ENCODE data around the gene DNAH9.

The DNAH9 gene

GRCh38 chr17:11736613-11737312, 138.5 kb downstream of the DNAH9 start:
- Histone ChIP-seq H3K27me3 (ENCODE audit: control insufficient read depth, insufficient read depth, low read length) (no peaks in the 10 kb centered on the region), H3K4me1 (ENCODE audit: control insufficient read depth, low read depth, low read length) (no peaks in the 10 kb centered on the region), H3K9me3 (ENCODE audit: control insufficient read depth, low read depth, low read length) (no peaks in the 10 kb centered on the region), H3K4me3 (ENCODE audit: low read length) (no peak overlapping the region), H3K27ac (ENCODE audit: low read length) (no peak overlapping the region), H3K36me3 (ENCODE audit: control insufficient read depth, low read depth, low read length) (no peaks in the 10 kb centered on the region), H3K9ac (ENCODE audit: low read length) (no peak overlapping the region)

GRCh38 chr17:11737313-11737679, 139.0 kb downstream of the DNAH9 start:
- Histone ChIP-seq H3K4me1 (ENCODE audit: control insufficient read depth, low read depth, low read length) (no peaks in the 10 kb centered on the region), H3K36me3 (ENCODE audit: control insufficient read depth, low read depth, low read length) (no peaks in the 10 kb centered on the region), H3K9me3 (ENCODE audit: control insufficient read depth, low read depth, low read length) (no peaks in the 10 kb centered on the region), H3K4me3 (ENCODE audit: low read length) (no peak overlapping the region), H3K27me3 (ENCODE audit: control insufficient read depth, insufficient read depth, low read length) (no peaks in the 10 kb centered on the region), H3K27ac (ENCODE audit: low read length) (no peak overlapping the region), H3K9ac (ENCODE audit: low read length) (no peak overlapping the region)

- no peaks in the 10 kb centered on the region for H3K27me3 ChIP-seq (ENCODE audit: control insufficient read depth, insufficient read depth, low read length)
- H3K9me3 ChIP-seq (ENCODE audit: control insufficient read depth, low read depth, low read length) = no peaks in the 10 kb centered on the region
- no peaks in the 10 kb centered on the region for H3K36me3 ChIP-seq (ENCODE audit: control insufficient read depth, low read depth, low read length)
- H3K4me1 ChIP-seq (ENCODE audit: control insufficient read depth, low read depth, low read length) = no peaks in the 10 kb centered on the region
- no peak overlapping the region for H3K4me3 ChIP-seq (ENCODE audit: low read length)
- no peak overlapping the region for H3K27ac ChIP-seq (ENCODE audit: low read length)
- H3K9ac ChIP-seq (ENCODE audit: low read length) = no peak overlapping the region
These were observed 139.9 kb downstream of the DNAH9 start for GRCh38 chr17:11738151-11738550.

- H3K9me3 ChIP-seq (ENCODE audit: control insufficient read depth, low read depth, low read length) = no peaks in the 10 kb centered on the region
- no peaks in the 10 kb centered on the region for H3K4me1 ChIP-seq (ENCODE audit: control insufficient read depth, low read depth, low read length)
- H3K9ac ChIP-seq (ENCODE audit: low read length) = no peak overlapping the region
- H3K27ac ChIP-seq (ENCODE audit: low read length) = no peak overlapping the region
- no peaks in the 10 kb centered on the region for H3K27me3 ChIP-seq (ENCODE audit: control insufficient read depth, insufficient read depth, low read length)
- H3K4me3 ChIP-seq (ENCODE audit: low read length) = no peak overlapping the region
- no peaks in the 10 kb centered on the region for H3K36me3 ChIP-seq (ENCODE audit: control insufficient read depth, low read depth, low read length)
These were observed 141.1 kb downstream of the DNAH9 start for GRCh38 chr17:11739351-11739750.

GRCh38 chr17:11739848-11740247, 141.6 kb downstream of the DNAH9 start:
- H3K9ac ChIP-seq (ENCODE audit: low read length) = no peak overlapping the region
- no peak overlapping the region for H3K27ac ChIP-seq (ENCODE audit: low read length)
- H3K9me3 ChIP-seq (ENCODE audit: control insufficient read depth, low read depth, low read length) = no peaks in the 10 kb centered on the region
- no peaks in the 10 kb centered on the region for H3K27me3 ChIP-seq (ENCODE audit: control insufficient read depth, insufficient read depth, low read length)
- H3K4me1 ChIP-seq (ENCODE audit: control insufficient read depth, low read depth, low read length) = no peaks in the 10 kb centered on the region
- H3K4me3 ChIP-seq (ENCODE audit: low read length) = no peak overlapping the region
- no peaks in the 10 kb centered on the region for H3K36me3 ChIP-seq (ENCODE audit: control insufficient read depth, low read depth, low read length)

- Histone ChIP-seq H3K9me3 (ENCODE audit: control insufficient read depth, low read depth, low read length) (no peaks in the 10 kb centered on the region), H3K4me1 (ENCODE audit: control insufficient read depth, low read depth, low read length) (no peaks in the 10 kb centered on the region), H3K27ac (ENCODE audit: low read length) (no peak overlapping the region), H3K9ac (ENCODE audit: low read length) (no peak overlapping the region), H3K27me3 (ENCODE audit: control insufficient read depth, insufficient read depth, low read length) (no peaks in the 10 kb centered on the region), H3K4me3 (ENCODE audit: low read length) (no peak overlapping the region), H3K36me3 (ENCODE audit: control insufficient read depth, low read depth, low read length) (no peaks in the 10 kb centered on the region)
These were observed 144.6 kb downstream of the DNAH9 start for GRCh38 chr17:11742886-11743285.

- Histone ChIP-seq H3K4me3 (ENCODE audit: low read length) (no peak overlapping the region), H3K4me1 (ENCODE audit: control insufficient read depth, low read depth, low read length) (no peaks in the 10 kb centered on the region), H3K9me3 (ENCODE audit: control insufficient read depth, low read depth, low read length) (no peaks in the 10 kb centered on the region), H3K27ac (ENCODE audit: low read length) (no peak overlapping the region), H3K9ac (ENCODE audit: low read length) (no peak overlapping the region), H3K27me3 (ENCODE audit: control insufficient read depth, insufficient read depth, low read length) (no peaks in the 10 kb centered on the region), H3K36me3 (ENCODE audit: control insufficient read depth, low read depth, low read length) (no peaks in the 10 kb centered on the region)
These were observed 146.4 kb downstream of the DNAH9 start for GRCh38 chr17:11744696-11745095.

GRCh38 chr17:11747441-11747840, 149.2 kb downstream of the DNAH9 start:
- no peaks in the 10 kb centered on the region for H3K27me3 ChIP-seq (ENCODE audit: control insufficient read depth, insufficient read depth, low read length)
- no peak overlapping the region for H3K9ac ChIP-seq (ENCODE audit: low read length)
- H3K4me3 ChIP-seq (ENCODE audit: low read length) = no peak overlapping the region
- H3K36me3 ChIP-seq (ENCODE audit: control insufficient read depth, low read depth, low read length) = no peaks in the 10 kb centered on the region
- H3K27ac ChIP-seq (ENCODE audit: low read length) = no peak overlapping the region
- H3K9me3 ChIP-seq (ENCODE audit: control insufficient read depth, low read depth, low read length) = no peaks in the 10 kb centered on the region
- H3K4me1 ChIP-seq (ENCODE audit: control insufficient read depth, low read depth, low read length) = no peaks in the 10 kb centered on the region

GRCh38 chr17:11757815-11758214, 159.5 kb downstream of the DNAH9 start:
- Histone ChIP-seq H3K36me3 (ENCODE audit: control insufficient read depth, low read depth, low read length) (no peaks in the 10 kb centered on the region), H3K4me3 (ENCODE audit: low read length) (no peak overlapping the region), H3K4me1 (ENCODE audit: control insufficient read depth, low read depth, low read length) (no peaks in the 10 kb centered on the region), H3K27ac (ENCODE audit: low read length) (no peak overlapping the region), H3K27me3 (ENCODE audit: control insufficient read depth, insufficient read depth, low read length) (no peaks in the 10 kb centered on the region), H3K9me3 (ENCODE audit: control insufficient read depth, low read depth, low read length) (no peaks in the 10 kb centered on the region), H3K9ac (ENCODE audit: low read length) (no peak overlapping the region)

- H3K9ac ChIP-seq (ENCODE audit: low read length) = no peak overlapping the region
- H3K4me3 ChIP-seq (ENCODE audit: low read length) = no peak overlapping the region
- H3K27ac ChIP-seq (ENCODE audit: low read length) = no peak overlapping the region
- no peaks in the 10 kb centered on the region for H3K27me3 ChIP-seq (ENCODE audit: control insufficient read depth, insufficient read depth, low read length)
- H3K36me3 ChIP-seq (ENCODE audit: control insufficient read depth, low read depth, low read length) = no peaks in the 10 kb centered on the region
- H3K9me3 ChIP-seq (ENCODE audit: control insufficient read depth, low read depth, low read length) = no peaks in the 10 kb centered on the region
- H3K4me1 ChIP-seq (ENCODE audit: control insufficient read depth, low read depth, low read length) = no peaks in the 10 kb centered on the region
These were observed 169.8 kb downstream of the DNAH9 start for GRCh38 chr17:11768106-11768505.

- Histone ChIP-seq H3K27ac (ENCODE audit: low read length) (no peak overlapping the region), H3K36me3 (ENCODE audit: control insufficient read depth, low read depth, low read length) (no peaks in the 10 kb centered on the region), H3K4me1 (ENCODE audit: control insufficient read depth, low read depth, low read length) (no peaks in the 10 kb centered on the region), H3K9me3 (ENCODE audit: control insufficient read depth, low read depth, low read length) (no peaks in the 10 kb centered on the region), H3K9ac (ENCODE audit: low read length) (no peak overlapping the region), H3K27me3 (ENCODE audit: control insufficient read depth, insufficient read depth, low read length) (no peaks in the 10 kb centered on the region), H3K4me3 (ENCODE audit: low read length) (no peak overlapping the region)
These were observed 170.7 kb downstream of the DNAH9 start for GRCh38 chr17:11768981-11769380.

- H3K27me3 ChIP-seq (ENCODE audit: control insufficient read depth, insufficient read depth, low read length) = no peaks in the 10 kb centered on the region
- no peaks in the 10 kb centered on the region for H3K36me3 ChIP-seq (ENCODE audit: control insufficient read depth, low read depth, low read length)
- H3K9ac ChIP-seq (ENCODE audit: low read length) = no peak overlapping the region
- H3K9me3 ChIP-seq (ENCODE audit: control insufficient read depth, low read depth, low read length) = no peaks in the 10 kb centered on the region
- no peak overlapping the region for H3K4me3 ChIP-seq (ENCODE audit: low read length)
- no peak overlapping the region for H3K27ac ChIP-seq (ENCODE audit: low read length)
- no peaks in the 10 kb centered on the region for H3K4me1 ChIP-seq (ENCODE audit: control insufficient read depth, low read depth, low read length)
These were observed 173.8 kb downstream of the DNAH9 start for GRCh38 chr17:11772031-11772430.
